K562 (cell line): Measurements from ENCODE around the gene MICOS13. TPM values are rescaled to one million over a fixed set of nuclear protein-coding genes. Genes with fewer than 3 reads are reported as not detected.

ENCODE experiments used
- ARID2 ChIP-seq: fragments of 450-650 bp; IDR thresholded peaks from 2 replicates; pipeline ENCODE4 v1.6.1; 2017; ENCODE audit warnings: antibody characterized with exemption, mild to moderate bottlenecking
- BCOR ChIP-seq: fragments of 450-650 bp; IDR thresholded peaks from 2 replicates; pipeline ENCODE4 v1.6.1; 2016
- FOXK2 ChIP-seq, 2 experiments: fragments of 450-650 bp; IDR thresholded peaks in 1 of 2; conservative IDR thresholded peaks in 1 of 2; 2 replicates each; pipeline ENCODE4 v1.6.1; 2016; ENCODE audit warnings: low read depth in 2 of 2, mild to moderate bottlenecking in 1 of 2
- HCFC1 ChIP-seq: IDR thresholded peaks from 2 replicates; pipeline ENCODE4 v1.6.1; 2012; ENCODE audit warnings: low read depth, low read length, improper control_type of control experiment
- HEY1 ChIP-seq: fragments of 250-450 bp; sonication (Bioruptor Pico); IDR thresholded peaks from 2 replicates; pipeline ENCODE4 v1.5.0; 2020; ENCODE audit warnings: mild to moderate bottlenecking, moderate library complexity, borderline replicate concordance
- KLF10 ChIP-seq: fragments of 250-450 bp; sonication (Bioruptor Pico); IDR thresholded peaks from 2 replicates; pipeline ENCODE4 v1.6.1; 2021; ENCODE audit warnings: matching md5 sums
- MYC ChIP-seq, 2 experiments: fragments of 250-450 bp in 1 of 2; sonication (Bioruptor Pico) in 1 of 2; IDR thresholded peaks; 2 replicates each; pipeline versions ENCODE4 v1.5.1 to v1.6.1; 2012 to 2021; ENCODE audit warnings: low read depth in 2 of 2, borderline replicate concordance in 1 of 2, improper control_type of control experiment in 1 of 2, low read length in 1 of 2, mild to moderate bottlenecking in 1 of 2, moderate library complexity in 1 of 2
- SIX5 ChIP-seq, 2 experiments: IDR thresholded peaks; 2 replicates each; pipeline ENCODE4 v1.6.1; 2011; ENCODE audit warnings: low read length in 2 of 2, borderline replicate concordance in 1 of 2, low read depth in 1 of 2, mild to moderate bottlenecking in 1 of 2, moderate library complexity in 1 of 2; ENCODE audit not compliant: insufficient read depth in 1 of 2
- SP1 ChIP-seq: sonication (generic); formaldehyde crosslinking; IDR thresholded peaks from 2 replicates; pipeline ENCODE4 v1.8.1; 2022; ENCODE audit warnings: mild to moderate bottlenecking, missing genetic modification reagents
- SRSF1 ChIP-seq: fragments of 200-400 bp; formaldehyde crosslinking; IDR thresholded peaks from 2 replicates; pipeline ENCODE4 v1.6.1; 2017; ENCODE audit warnings: mild to moderate bottlenecking, low read depth, low read length, moderate library complexity
- TCF7L2 ChIP-seq: fragments of 150-350 bp; IDR thresholded peaks from 2 replicates; pipeline ENCODE4 v1.6.1; 2016; ENCODE audit warnings: low read depth, mild to moderate bottlenecking, low read length, moderate library complexity
- TRIM24 ChIP-seq, 2 experiments: fragments of 450-650 bp; IDR thresholded peaks; 2 replicates each; pipeline ENCODE4 v1.6.1; 2016
- ZNF316 ChIP-seq: fragments of 450-650 bp; IDR thresholded peaks from 2 replicates; pipeline ENCODE4 v1.6.1; 2016
- polyA plus RNA-seq, 8 experiments: library from polyadenylated mRNA; depleted of rRNA in 4 of 8; stranded (reverse) in 5 of 8; unstranded in 3 of 8; fragments of >200 nt; fragmentation: Nextera tagmentation in 2 of 8; fragmentation: Illumina TruSeq in 1 of 8; extraction: Ambion mirVana in 2 of 8; extraction: Trizol in 1 of 8; gene quantifications; 2 replicates each; pipeline versions ENCODE4 v1.2.1 to v1.2.3, GENCODE V29; 2011 to 2014; ENCODE audit warnings: inconsistent platforms in 1 of 8, missing spikeins in 1 of 8
- total RNA-seq, 7 experiments: library from RNA; depleted of rRNA in 6 of 7; stranded (reverse); fragments of >200 nt in 6 of 7; fragmentation: Illumina TruSeq in 2 of 7; extraction: Trizol in 2 of 7; gene quantifications; 2 replicates each; pipeline versions ENCODE4 v1.2.1 to v1.2.3, GENCODE V29; 2011 to 2021; ENCODE audit warnings: low replicate concordance in 1 of 7
- TF ChIP-seq, protein P1 (sequence below), 2 experiments: fragments of 450-650 bp; conservative IDR thresholded peaks; 2 replicates each; pipeline ENCODE4 v1.6.1; 2017; ENCODE audit warnings: mild to moderate bottlenecking in 2 of 2, moderate library complexity in 2 of 2
- TF ChIP-seq, protein P2 (sequence below): IDR thresholded peaks from 3 replicates; pipeline ENCODE4 v1.6.1; 2011; ENCODE audit warnings: borderline replicate concordance, mild to moderate bottlenecking; ENCODE audit not compliant: insufficient read length, insufficient read depth
- TF ChIP-seq, protein P3 (sequence below): sonication (generic); formaldehyde crosslinking; IDR thresholded peaks from 2 replicates; pipeline ENCODE4 v1.9.0; 2022; ENCODE audit warnings: mild to moderate bottlenecking, missing genetic modification reagents

MICOS13 gene
- total and polyA plus RNA-seq, 9 of the 15 experiments (the other 6 are each of a cell fraction or from before 2014, with no cell fraction given) = 15.5 to 220 (median 49.4) TPM

DNA sequence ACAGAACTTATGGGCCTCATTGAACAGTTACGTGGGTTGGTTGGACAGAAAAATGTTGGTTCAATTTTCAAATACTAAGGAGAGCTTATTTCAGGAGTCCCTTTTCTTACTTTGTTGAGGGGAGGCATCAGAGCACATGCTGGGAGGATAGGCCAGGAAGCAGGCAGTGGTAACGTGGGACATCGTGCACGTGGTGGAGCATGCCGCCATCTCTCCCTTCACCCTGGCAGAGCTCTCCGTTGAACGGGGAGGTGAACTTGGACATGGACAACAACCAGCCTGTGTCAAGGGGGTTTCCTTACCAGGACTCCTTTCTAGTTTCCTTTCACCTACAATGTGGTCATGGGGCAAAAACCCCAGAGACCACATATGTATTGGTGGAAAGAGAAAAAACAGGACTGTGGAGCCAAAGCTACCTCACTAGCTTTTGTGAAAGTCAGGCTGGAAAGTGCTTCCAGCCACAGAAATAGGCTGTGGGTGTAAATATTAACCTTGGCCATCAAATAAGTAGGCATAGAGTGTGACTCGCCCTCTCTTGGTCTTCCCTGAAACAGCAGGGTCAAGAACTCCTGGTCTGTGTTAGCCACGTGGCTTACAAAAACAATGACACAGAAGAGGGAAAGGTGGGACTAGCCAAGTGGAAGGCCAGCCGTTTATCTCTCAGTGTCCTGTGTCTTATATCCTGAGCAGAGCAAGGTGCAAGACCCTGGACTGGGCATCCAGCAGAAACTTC, 14.4 kb downstream of the MICOS13 start (continued):
- TF ChIP-seq SIX5 (IDR thresholded peaks at IDR 0.05; ENCODE audit: borderline replicate concordance in 1 of 2, insufficient read depth in 1 of 2, low read depth in 1 of 2, low read length in 2 of 2) = no peak
- no peak for TF ChIP-seq SRSF1
- 0 out of 2 replicates have a peak, but pooled peaks have one; percentile 31 for TF ChIP-seq MYC (IDR thresholded peaks at IDR 0.05; ENCODE audit: low read depth, low read length)
- no peak for TF ChIP-seq MYC (CRISPR knock-in tag; IDR thresholded peaks at IDR 0.05; ENCODE audit: borderline replicate concordance, low read depth)
- TF ChIP-seq HEY1 = no peak
- TF ChIP-seq BCOR = no peak
- TF ChIP-seq HCFC1 = no peak
- TF ChIP-seq KLF10 (CRISPR knock-in tag) = no peak
- TF ChIP-seq ZNF316 = no peak
- TF ChIP-seq FOXK2 (conservative IDR thresholded peaks at IDR 0.05 in 1 of 2, IDR thresholded peaks at IDR 0.05 in 1 of 2; ENCODE audit: low read depth in 2 of 2) = peak in 1 of 2 experiments; percentile 25; a peak in 1 of 4 replicates
- no peak for TF ChIP-seq SP1 (CRISPR knock-in tag)
- no peak for TF ChIP-seq TRIM24 (IDR thresholded peaks at IDR 0.05)
- TF ChIP-seq, protein P1, sequence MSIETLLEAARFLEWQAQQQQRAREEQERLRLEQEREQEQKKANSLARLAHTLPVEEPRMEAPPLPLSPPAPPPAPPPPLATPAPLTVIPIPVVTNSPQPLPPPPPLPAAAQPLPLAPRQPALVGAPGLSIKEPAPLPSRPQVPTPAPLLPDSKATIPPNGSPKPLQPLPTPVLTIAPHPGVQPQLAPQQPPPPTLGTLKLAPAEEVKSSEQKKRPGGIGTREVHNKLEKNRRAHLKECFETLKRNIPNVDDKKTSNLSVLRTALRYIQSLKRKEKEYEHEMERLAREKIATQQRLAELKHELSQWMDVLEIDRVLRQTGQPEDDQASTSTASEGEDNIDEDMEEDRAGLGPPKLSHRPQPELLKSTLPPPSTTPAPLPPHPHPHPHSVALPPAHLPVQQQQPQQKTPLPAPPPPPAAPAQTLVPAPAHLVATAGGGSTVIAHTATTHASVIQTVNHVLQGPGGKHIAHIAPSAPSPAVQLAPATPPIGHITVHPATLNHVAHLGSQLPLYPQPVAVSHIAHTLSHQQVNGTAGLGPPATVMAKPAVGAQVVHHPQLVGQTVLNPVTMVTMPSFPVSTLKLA (conservative IDR thresholded peaks at IDR 0.05) = peak; percentile 79
- TF ChIP-seq, protein P2, sequence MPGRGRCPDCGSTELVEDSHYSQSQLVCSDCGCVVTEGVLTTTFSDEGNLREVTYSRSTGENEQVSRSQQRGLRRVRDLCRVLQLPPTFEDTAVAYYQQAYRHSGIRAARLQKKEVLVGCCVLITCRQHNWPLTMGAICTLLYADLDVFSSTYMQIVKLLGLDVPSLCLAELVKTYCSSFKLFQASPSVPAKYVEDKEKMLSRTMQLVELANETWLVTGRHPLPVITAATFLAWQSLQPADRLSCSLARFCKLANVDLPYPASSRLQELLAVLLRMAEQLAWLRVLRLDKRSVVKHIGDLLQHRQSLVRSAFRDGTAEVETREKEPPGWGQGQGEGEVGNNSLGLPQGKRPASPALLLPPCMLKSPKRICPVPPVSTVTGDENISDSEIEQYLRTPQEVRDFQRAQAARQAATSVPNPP = no peak
- TF ChIP-seq TCF7L2 = no peak
- TF ChIP-seq, protein P3, sequence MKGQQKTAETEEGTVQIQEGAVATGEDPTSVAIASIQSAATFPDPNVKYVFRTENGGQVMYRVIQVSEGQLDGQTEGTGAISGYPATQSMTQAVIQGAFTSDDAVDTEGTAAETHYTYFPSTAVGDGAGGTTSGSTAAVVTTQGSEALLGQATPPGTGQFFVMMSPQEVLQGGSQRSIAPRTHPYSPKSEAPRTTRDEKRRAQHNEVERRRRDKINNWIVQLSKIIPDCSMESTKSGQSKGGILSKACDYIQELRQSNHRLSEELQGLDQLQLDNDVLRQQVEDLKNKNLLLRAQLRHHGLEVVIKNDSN (CRISPR knock-in tag) = peak; percentile 30; the same call in 1 of the 2 replicates
- no peak for TF ChIP-seq ARID2
